H54 (cell line): ENCODE data around the gene ACSM4.
"Not testable (repeated sequence)": the region's sequence is repeated elsewhere in the genome, so short reads cannot be mapped to it uniquely, and the experiment has no call there.

Experiments used
- DNase-seq: peaks from one replicate; pipeline ENCODE4 v3.0.0; 2011; ENCODE audit warnings: low spot score, mixed read lengths; ENCODE audit not compliant: insufficient read length
- FAIRE-seq: peaks from 3 replicates; lab custom pipeline; 2011; peaks lifted over from hg19 to GRCh38; lab: Jason Lieb, UNC
- POLR2A ChIP-seq: IDR thresholded peaks from 2 replicates; pipeline ENCODE4 v1.6.1; 2011; ENCODE audit warnings: low read depth, mild to moderate bottlenecking, low read length

The ACSM4 gene

GRCh38 chr12:7303772-7304171 lies at the start of gene ACSM4:
TSS of gene ACSM4 (plus strand) at chr12:7304072. CDS start at chr12:7304332, 260 bp downstream.
- DNase-seq = no peak
- TF ChIP-seq POLR2A = no peak

DNA sequence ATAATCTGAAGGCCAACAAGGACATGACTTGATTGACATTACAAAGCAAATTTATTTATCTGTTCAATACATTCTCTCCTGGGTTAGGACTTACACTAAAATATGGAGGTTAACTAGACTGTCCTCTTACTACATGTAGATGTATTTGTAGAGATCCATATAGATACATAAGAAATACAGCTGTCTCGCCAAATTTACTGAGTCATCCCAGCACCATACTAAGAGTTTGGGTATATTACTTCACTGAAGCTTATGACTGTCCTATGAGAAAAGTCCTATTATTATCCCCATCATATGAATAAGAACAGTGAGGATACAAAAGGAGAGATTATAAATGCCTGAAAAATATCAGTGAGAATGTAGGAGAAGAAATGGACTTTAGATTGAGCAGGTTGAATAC lies 44.8 kb upstream of the ACSM4 start:
- DNase-seq = no peak
- no peak for FAIRE-seq
- no peak for TF ChIP-seq POLR2A

More at GRCh38 chr12:7303772-7304171, at the start of gene ACSM4:
- no peak for FAIRE-seq

DNA sequence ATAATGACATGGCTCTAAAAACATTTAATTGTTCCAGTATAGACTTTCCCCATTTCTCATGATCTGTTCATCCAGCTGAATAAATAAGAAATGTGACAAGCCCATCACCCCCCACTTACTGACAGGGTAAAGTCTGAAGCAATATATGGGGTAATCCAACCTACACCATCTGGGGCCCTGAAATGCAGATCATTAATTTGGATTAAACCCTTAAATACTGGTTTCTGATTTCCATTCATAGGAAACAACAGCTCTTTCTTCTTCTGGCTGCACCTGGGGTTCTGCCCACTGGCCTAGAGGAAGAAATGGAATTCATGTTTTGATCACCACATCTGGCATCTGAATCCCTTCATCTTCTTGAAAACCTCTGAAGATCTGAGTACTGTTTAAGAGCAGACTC lies 39.3 kb upstream of the ACSM4 start:
- no peak for TF ChIP-seq POLR2A
- no peak for DNase-seq
- FAIRE-seq = no peak

DNA sequence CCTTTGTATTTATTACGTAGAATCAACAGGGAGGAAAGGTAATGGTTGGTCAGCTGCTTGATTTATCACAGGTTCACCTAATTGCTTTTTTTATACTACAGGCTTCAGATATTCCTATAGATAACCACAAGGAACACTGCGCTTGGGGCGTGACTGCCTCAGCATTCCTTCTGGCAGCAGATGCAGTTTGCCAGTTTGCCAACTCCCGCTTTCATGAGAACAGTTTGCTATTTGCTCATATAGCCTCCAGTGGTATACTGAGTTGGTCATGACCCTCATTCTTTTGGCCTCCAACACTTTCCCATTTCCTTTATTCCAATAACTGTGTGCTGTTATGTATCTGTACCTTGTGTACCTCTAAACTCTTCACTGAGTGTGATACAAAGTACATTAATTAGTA lies 38.6 kb upstream of the ACSM4 start:
- no peak for FAIRE-seq
- TF ChIP-seq POLR2A = no peak
- no peak for DNase-seq

GRCh38 chr12:7269273-7269672 lies 34.6 kb upstream of the ACSM4 start:
- no peak for FAIRE-seq
- no peak for TF ChIP-seq POLR2A
- no peak for DNase-seq

DNA sequence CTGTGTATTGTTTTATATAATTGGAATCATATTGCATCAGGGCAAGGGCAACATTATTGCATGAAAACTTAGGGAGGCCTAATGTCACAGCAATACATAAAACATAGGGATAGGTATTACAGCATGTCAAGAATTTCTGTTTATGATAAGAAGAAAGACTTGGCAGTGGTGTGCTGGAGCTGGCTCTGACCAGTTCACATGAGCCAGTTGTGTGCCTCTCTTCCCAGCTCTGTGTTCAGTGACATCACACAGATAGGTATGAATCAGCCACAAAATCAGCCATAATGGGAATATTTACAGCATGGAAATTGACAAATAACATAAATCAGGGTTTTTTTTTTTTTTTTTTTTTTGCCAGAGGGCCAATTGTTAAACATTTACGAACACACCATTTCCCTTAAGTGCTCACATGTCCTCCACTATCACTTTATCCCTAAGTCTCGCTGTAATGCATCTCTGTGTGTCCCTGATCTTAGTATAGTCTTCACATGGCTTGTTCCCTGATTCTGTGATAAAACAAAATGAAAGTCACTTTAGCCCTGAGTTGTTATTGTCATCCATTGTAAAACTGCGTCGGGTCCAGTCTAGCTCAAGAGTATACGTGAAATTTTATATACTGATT lies 31.9 kb upstream of the ACSM4 start:
- FAIRE-seq (no peak), DNase-seq (no peak)
- no peak for TF ChIP-seq POLR2A

GRCh38 chr12:7275482-7275881 lies 28.4 kb upstream of the ACSM4 start:
- not testable (repeated sequence) for DNase-seq, FAIRE-seq

- FAIRE-seq (no peak), DNase-seq (no peak)
- TF ChIP-seq POLR2A = no peak
Observed at GRCh38 chr12:7282844-7283243, 21.0 kb upstream of the ACSM4 start.

DNA sequence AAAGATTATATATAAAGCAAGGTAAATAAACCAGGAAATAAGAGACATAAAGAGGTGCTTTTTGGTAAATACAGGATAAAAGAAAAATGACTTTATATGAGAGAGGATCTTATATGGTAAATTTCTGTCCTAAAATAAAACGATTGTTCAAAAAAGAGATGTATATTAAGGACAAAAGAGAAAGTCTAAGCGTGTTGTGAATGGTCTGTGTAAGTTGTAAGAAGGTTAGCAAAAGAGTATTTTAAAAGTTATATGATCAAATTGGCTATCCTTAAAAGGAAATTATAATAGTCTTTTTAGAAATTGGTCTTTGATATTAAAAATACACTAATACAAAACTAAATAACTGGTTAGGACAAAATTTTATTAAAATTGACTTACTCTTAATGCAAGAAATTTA lies 14.1 kb upstream of the ACSM4 start:
- FAIRE-seq (no peak), DNase-seq (no peak)
- no peak for TF ChIP-seq POLR2A

GRCh38 chr12:7290588-7290987 lies 13.3 kb upstream of the ACSM4 start:
- not testable (repeated sequence) for DNase-seq, FAIRE-seq

GRCh38 chr12:7292300-7292699 lies 11.6 kb upstream of the ACSM4 start:
- TF ChIP-seq POLR2A = no peak
- DNase-seq (no peak), FAIRE-seq (no peak)

- no peak for TF ChIP-seq POLR2A
- no peak for FAIRE-seq
- no peak for DNase-seq
Observed at GRCh38 chr12:7293670-7294069, 10.2 kb upstream of the ACSM4 start.

- no peak for TF ChIP-seq POLR2A
- DNase-seq (no peak), FAIRE-seq (no peak)
Observed at GRCh38 chr12:7295529-7295928, 8.3 kb upstream of the ACSM4 start.

- TF ChIP-seq POLR2A = no peak
- DNase-seq (no peak), FAIRE-seq (no peak)
Observed at GRCh38 chr12:7297865-7298264, 6.0 kb upstream of the ACSM4 start.

DNA sequence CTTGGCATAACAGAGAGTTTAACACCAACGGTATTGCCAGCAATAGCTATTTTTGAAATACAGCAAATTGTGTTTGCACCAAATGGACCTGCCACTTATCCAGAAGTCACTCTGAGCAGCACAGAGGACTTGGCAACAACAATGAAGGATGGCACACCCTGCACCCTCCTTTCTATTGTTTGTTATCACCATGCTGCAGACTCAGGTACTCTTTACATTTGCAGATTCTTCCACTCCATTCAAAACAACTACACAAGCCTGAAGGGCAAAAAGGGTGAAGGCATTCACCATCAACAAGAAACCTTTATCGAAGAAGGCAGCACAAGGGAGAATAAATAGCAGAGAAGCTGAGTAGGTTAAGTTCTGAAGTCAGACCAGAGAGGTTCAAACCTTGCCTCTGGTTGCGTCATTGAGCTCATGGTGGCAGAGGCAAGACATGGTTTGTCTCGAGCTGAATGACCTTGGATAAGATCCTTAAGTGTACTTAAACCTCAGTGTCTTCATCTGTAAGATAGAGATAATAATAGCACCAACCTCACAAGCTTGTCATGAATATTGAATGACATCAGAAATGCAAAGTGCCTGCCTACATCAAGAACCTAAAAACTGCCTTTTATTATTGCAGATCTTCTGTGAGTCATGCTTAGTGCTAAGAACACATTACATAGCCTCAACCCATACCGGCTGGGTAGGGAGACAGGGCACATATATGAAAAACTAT lies 1.4 kb upstream of the ACSM4 start:
- no peak for TF ChIP-seq POLR2A
- FAIRE-seq = no peak
- DNase-seq = no peak
